ENCODE results near the gene OR6J1. TPM values are rescaled to one million over a fixed set of nuclear protein-coding genes. Genes with fewer than 3 reads are reported as not detected.
A peak's percentile ranks its signal among the peaks of the same experiment; 100 is the strongest.

OR6J1 gene
- total and polyA plus RNA-seq, 9 of the 15 experiments (the other 6 are each of a cell fraction or from before 2014, with no cell fraction given) = not detected

DNA sequence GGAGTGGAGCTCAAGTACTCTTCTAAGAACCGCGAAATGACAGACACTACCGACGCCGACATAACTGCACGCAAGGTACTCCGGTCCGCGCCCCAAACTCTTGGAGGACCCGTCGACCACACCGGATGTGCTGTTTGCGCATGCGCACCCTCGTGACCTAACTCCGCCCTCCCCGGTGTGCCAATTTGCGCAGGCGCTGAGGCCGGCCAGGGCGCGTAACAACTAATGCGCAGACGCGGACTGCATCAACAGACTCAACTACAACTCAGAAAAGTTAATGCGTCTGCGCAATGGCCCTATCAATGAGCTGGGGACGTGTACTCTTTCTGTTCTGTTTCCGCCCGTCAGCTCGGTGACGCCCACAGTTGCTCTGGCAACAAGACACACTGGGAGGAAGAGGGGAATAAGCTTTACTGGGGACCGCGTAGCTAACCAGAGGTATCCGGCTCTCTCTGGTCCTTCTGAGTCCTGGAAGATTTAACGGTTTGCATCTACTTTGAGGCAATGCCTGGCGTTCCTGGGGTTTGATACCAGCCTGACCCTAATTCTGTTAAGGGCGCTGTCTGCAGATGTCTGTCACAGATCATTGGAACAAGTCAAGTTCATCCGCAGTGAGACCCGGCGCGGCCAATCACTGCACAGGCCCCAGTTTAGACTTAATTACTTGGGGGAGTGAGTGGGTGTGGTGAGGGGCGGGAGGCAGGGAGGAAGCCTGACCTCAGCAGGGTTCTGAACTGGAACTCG lies 54.9 kb downstream of the OR6J1 start, which contains the start of gene DAD1 (continued):
- TF ChIP-seq FOXP4 (CRISPR knock-in tag; IDR thresholded peaks at IDR 0.05; ENCODE audit: borderline replicate concordance) (no peak), NCOA4 (IDR thresholded peaks at IDR 0.05; ENCODE audit: partially characterized antibody) (no peak), MEF2D (tag; conservative IDR thresholded peaks at IDR 0.05; ENCODE audit: low read depth) (no peak), PURB (CRISPR knock-in tag; IDR thresholded peaks at IDR 0.05; ENCODE audit: low read depth) (no peak), NFATC3 (IDR thresholded peaks at IDR 0.05) (no peak), SPI1 (IDR thresholded peaks at IDR 0.05; ENCODE audit: borderline replicate concordance, low read depth, low read length) (peak; percentile 59; the same call in 1 of the 2 replicates), PHF8 (IDR thresholded peaks at IDR 0.05; ENCODE audit: borderline replicate concordance, low read length) (peak; percentile 84; the same call in 1 of the 2 replicates), BHLHE40 (IDR thresholded peaks at IDR 0.05; ENCODE audit: low read length) (peak; percentile 34; the same call in 1 of the 2 replicates), SRSF3 (IDR thresholded peaks at IDR 0.05; ENCODE audit: insufficient read depth, low read length) (no peak), KDM1A (IDR thresholded peaks at IDR 0.05) (peak in 1 of 2 experiments; percentile 21; a peak in 1 of 4 replicates), JUNB (CRISPR knock-in tag; conservative IDR thresholded peaks at IDR 0.05) (no peak), NEUROD1 (IDR thresholded peaks at IDR 0.05; ENCODE audit: borderline replicate concordance, low read depth, low read length, partially characterized antibody) (peak; percentile 9), RBM14 (IDR thresholded peaks at IDR 0.05; ENCODE audit: borderline replicate concordance, insufficient read depth, low read depth, low read length) (no peak), CCNT2 (IDR thresholded peaks at IDR 0.05; ENCODE audit: borderline replicate concordance, extremely low read depth, insufficient read length, low read depth, low read length) (peak; percentile 21), ZNF143 (CRISPR knock-in tag; IDR thresholded peaks at IDR 0.05) (no peak), PHF21A (IDR thresholded peaks at IDR 0.05; ENCODE audit: borderline replicate concordance, low read depth) (no peak), PYGO2 (tag; IDR thresholded peaks at IDR 0.05) (no peak)
- TF ChIP-seq, protein P1, sequence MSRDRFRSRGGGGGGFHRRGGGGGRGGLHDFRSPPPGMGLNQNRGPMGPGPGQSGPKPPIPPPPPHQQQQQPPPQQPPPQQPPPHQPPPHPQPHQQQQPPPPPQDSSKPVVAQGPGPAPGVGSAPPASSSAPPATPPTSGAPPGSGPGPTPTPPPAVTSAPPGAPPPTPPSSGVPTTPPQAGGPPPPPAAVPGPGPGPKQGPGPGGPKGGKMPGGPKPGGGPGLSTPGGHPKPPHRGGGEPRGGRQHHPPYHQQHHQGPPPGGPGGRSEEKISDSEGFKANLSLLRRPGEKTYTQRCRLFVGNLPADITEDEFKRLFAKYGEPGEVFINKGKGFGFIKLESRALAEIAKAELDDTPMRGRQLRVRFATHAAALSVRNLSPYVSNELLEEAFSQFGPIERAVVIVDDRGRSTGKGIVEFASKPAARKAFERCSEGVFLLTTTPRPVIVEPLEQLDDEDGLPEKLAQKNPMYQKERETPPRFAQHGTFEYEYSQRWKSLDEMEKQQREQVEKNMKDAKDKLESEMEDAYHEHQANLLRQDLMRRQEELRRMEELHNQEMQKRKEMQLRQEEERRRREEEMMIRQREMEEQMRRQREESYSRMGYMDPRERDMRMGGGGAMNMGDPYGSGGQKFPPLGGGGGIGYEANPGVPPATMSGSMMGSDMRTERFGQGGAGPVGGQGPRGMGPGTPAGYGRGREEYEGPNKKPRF (IDR thresholded peaks at IDR 0.05; ENCODE audit: low read depth, low read length) = no peak
- TF ChIP-seq, protein P2, sequence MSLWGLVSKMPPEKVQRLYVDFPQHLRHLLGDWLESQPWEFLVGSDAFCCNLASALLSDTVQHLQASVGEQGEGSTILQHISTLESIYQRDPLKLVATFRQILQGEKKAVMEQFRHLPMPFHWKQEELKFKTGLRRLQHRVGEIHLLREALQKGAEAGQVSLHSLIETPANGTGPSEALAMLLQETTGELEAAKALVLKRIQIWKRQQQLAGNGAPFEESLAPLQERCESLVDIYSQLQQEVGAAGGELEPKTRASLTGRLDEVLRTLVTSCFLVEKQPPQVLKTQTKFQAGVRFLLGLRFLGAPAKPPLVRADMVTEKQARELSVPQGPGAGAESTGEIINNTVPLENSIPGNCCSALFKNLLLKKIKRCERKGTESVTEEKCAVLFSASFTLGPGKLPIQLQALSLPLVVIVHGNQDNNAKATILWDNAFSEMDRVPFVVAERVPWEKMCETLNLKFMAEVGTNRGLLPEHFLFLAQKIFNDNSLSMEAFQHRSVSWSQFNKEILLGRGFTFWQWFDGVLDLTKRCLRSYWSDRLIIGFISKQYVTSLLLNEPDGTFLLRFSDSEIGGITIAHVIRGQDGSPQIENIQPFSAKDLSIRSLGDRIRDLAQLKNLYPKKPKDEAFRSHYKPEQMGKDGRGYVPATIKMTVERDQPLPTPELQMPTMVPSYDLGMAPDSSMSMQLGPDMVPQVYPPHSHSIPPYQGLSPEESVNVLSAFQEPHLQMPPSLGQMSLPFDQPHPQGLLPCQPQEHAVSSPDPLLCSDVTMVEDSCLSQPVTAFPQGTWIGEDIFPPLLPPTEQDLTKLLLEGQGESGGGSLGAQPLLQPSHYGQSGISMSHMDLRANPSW (CRISPR knock-in tag; IDR thresholded peaks at IDR 0.05) = no peak
- TF ChIP-seq, protein P3, sequence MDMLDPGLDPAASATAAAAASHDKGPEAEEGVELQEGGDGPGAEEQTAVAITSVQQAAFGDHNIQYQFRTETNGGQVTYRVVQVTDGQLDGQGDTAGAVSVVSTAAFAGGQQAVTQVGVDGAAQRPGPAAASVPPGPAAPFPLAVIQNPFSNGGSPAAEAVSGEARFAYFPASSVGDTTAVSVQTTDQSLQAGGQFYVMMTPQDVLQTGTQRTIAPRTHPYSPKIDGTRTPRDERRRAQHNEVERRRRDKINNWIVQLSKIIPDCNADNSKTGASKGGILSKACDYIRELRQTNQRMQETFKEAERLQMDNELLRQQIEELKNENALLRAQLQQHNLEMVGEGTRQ (CRISPR knock-in tag; IDR thresholded peaks at IDR 0.05) = peak; percentile 61
